Endothelial cell of umbilical vein (primary cell): ENCODE measurements around the gene SMIM30. TPM values are rescaled to one million over a fixed set of nuclear protein-coding genes. Genes with fewer than 3 reads are reported as not detected.

Experiments used
- BruUV-seq: library from RNA; stranded (reverse); fragments of 400-500 nt; replicated peaks from 2 replicates; lab custom pipeline; 2021; lab: Mats Ljungman, UMichigan
- CTCF ChIA-PET: fragments of 300-600, 350-600 bp; sonication (Branson Sonifier 250); formaldehyde crosslinking; loops from one replicate; lab custom pipeline; 2021; ENCODE audit warnings: antibody characterized with exemption, inconsistent platforms; lab: Charles Lee
- POLR2A ChIA-PET: fragments of 300-600, 350-600 bp; sonication (Branson Sonifier 250); formaldehyde crosslinking; loops from one replicate; lab custom pipeline; 2021; ENCODE audit warnings: antibody characterized with exemption, inconsistent platforms; lab: Charles Lee
- DNase-seq: peaks from one replicate; pipeline ENCODE4 v3.0.0-alpha.2; 2011; ENCODE audit warnings: low read depth, low spot score
- FAIRE-seq: peaks from 2 replicates; lab custom pipeline; 2011; peaks lifted over from hg19 to GRCh38; lab: Jason Lieb, UNC
- H2AFZ ChIP-seq: 2 replicates; pipeline ENCODE4 v1.6.0; 2012; ENCODE audit warnings: low read depth, low read length, control low read depth, inconsistent platforms
- H3K27ac ChIP-seq: 2 replicates; pipeline ENCODE4 v1.5.1; 2011; ENCODE audit warnings: low read depth, mild to moderate bottlenecking, control low read depth, low read length, moderate library complexity; ENCODE audit not compliant: insufficient read depth
- H3K27me3 ChIP-seq, 2 experiments: 2 replicates each; pipeline versions ENCODE4 v1.6.0 to v1.6.1; 2011; ENCODE audit warnings: low read length in 2 of 2, mixed read lengths in 1 of 2; ENCODE audit not compliant: control insufficient read depth in 2 of 2, insufficient read depth in 2 of 2
- H3K36me3 ChIP-seq, 2 experiments: 2 replicates in 1 of 2; 3 replicates in 1 of 2; pipeline ENCODE4 v1.5.1; 2011; ENCODE audit warnings: low read length in 2 of 2, mild to moderate bottlenecking in 1 of 2, moderate library complexity in 1 of 2; ENCODE audit not compliant: control insufficient read depth in 2 of 2, insufficient read depth in 2 of 2; ENCODE audit errors: extremely low read depth in 1 of 2
- H3K4me1 ChIP-seq: 3 replicates; pipeline ENCODE4 v1.5.1; 2011; ENCODE audit warnings: mild to moderate bottlenecking, low read length; ENCODE audit not compliant: control insufficient read depth, insufficient read depth; ENCODE audit errors: extremely low read depth
- H3K4me2 ChIP-seq: 2 replicates; pipeline ENCODE4 v1.6.1; 2011; ENCODE audit warnings: low read length, control low read depth, mixed read lengths; ENCODE audit not compliant: insufficient read depth
- H3K4me3 ChIP-seq, 3 experiments: fragments of 200-600 bp in 1 of 3; sonication (generic), shearing (Covaris generic) in 1 of 3; replicated peaks in 1 of 3; 2 replicates each; pipeline ENCODE4 v1.5.1; 2011 to 2016; ENCODE audit warnings: control low read depth in 3 of 3, low read length in 3 of 3, mild to moderate bottlenecking in 2 of 3, inconsistent platforms in 1 of 3, low read depth in 1 of 3, moderate library complexity in 1 of 3; ENCODE audit not compliant: insufficient read depth in 1 of 3
- H3K79me2 ChIP-seq: 2 replicates; pipeline ENCODE4 v1.6.0; 2012; ENCODE audit warnings: low read length, inconsistent platforms; ENCODE audit not compliant: control insufficient read depth, insufficient read depth
- H3K9ac ChIP-seq: replicated peaks from 2 replicates; pipeline ENCODE3; 2011; ENCODE audit warnings: low read length, control low read depth; ENCODE audit not compliant: insufficient read depth; ENCODE audit errors: extremely low read depth
- H3K9me1 ChIP-seq: replicated peaks from 3 replicates; pipeline ENCODE4 v1.6.0; 2011; ENCODE audit warnings: mild to moderate bottlenecking, low read length; ENCODE audit not compliant: control insufficient read depth, insufficient read depth; ENCODE audit errors: extremely low read depth
- H3K9me3 ChIP-seq: replicated peaks from 2 replicates; pipeline ENCODE4 v1.5.1; 2012; ENCODE audit warnings: low read length, inconsistent platforms; ENCODE audit not compliant: control insufficient read depth, insufficient read depth
- H4K20me1 ChIP-seq: replicated peaks from 2 replicates; pipeline ENCODE3; 2011; ENCODE audit warnings: mild to moderate bottlenecking, low read length; ENCODE audit not compliant: control insufficient read depth, insufficient read depth; ENCODE audit errors: extremely low read depth
- EZH2 ChIP-seq: IDR thresholded peaks from 2 replicates; pipeline ENCODE4 v1.6.1; 2012; ENCODE audit warnings: borderline replicate concordance, low read depth, mild to moderate bottlenecking, moderate library complexity, low read length, inconsistent platforms; ENCODE audit not compliant: severe bottlenecking
- FOS ChIP-seq: IDR thresholded peaks from 2 replicates; pipeline ENCODE4 v1.6.1; 2011; ENCODE audit warnings: mild to moderate bottlenecking, low read length, moderate library complexity, borderline replicate concordance; ENCODE audit not compliant: insufficient read depth
- GATA2 ChIP-seq: IDR thresholded peaks from 2 replicates; pipeline ENCODE4 v1.7.0; 2011; ENCODE audit warnings: low read depth, mild to moderate bottlenecking, moderate library complexity, mixed read lengths, low read length; ENCODE audit not compliant: insufficient read length, insufficient read depth
- JUN ChIP-seq: IDR thresholded peaks from 2 replicates; pipeline ENCODE4 v1.6.1; 2011; ENCODE audit warnings: borderline replicate concordance, low read depth; ENCODE audit not compliant: insufficient read length, insufficient read depth
- MYC ChIP-seq: IDR thresholded peaks from one replicate; pipeline ENCODE4 v1.6.1; 2011; ENCODE audit warnings: mild to moderate bottlenecking, low read depth, low read length
- POLR2A ChIP-seq: IDR thresholded peaks from 2 replicates; pipeline ENCODE4 v1.6.1; 2012; ENCODE audit warnings: low read depth, mild to moderate bottlenecking, control low read depth, low read length
- POLR2AphosphoS5 ChIP-seq: IDR thresholded peaks from 2 replicates; pipeline ENCODE4 v1.6.1; 2012; ENCODE audit warnings: low read depth, mild to moderate bottlenecking, control low read depth, low read length, moderate library complexity; ENCODE audit not compliant: insufficient read depth
- dilution Hi-C: fragments of 300-500 bp; cut with MboI; formaldehyde crosslinking; loops from one replicate; pipeline ENCODE4 v1.15.0; 2019; ENCODE audit warnings: low sequenced_read_pairs; ENCODE audit not compliant: extremely low pct_ligation_motif_present
- intact Hi-C: fragments of 100-400 bp; cut with micrococcal nuclease; formaldehyde crosslinking; loops from one replicate; pipeline ENCODE4 v1.10.0; 2022
- polyA plus RNA-seq, 4 experiments: library from polyadenylated mRNA; depleted of rRNA in 3 of 4; stranded (reverse) in 3 of 4; unstranded in 1 of 4; fragments of >200 nt; gene quantifications; 2 replicates each; pipeline versions ENCODE4 v1.2.1 to v1.2.3, GENCODE V29; 2011 to 2012; ENCODE audit warnings: missing spikeins in 1 of 4
- total RNA-seq: library from RNA; stranded (reverse); gene quantifications from 2 replicates; pipeline ENCODE4 v1.2.3, GENCODE V29; 2021
- TF ChIP-seq, protein P1 (sequence below), 2 donors: IDR thresholded peaks; 1 replicate in 1 of 2; 2 replicates in 1 of 2; pipeline ENCODE4 v1.5.1; 2011; ENCODE audit warnings: low read length in 2 of 2, mild to moderate bottlenecking in 2 of 2, moderate library complexity in 2 of 2, control low read depth in 1 of 2, inconsistent platforms in 1 of 2, low read depth in 1 of 2; ENCODE audit not compliant: insufficient read depth in 1 of 2; ENCODE audit errors: extremely low read depth in 1 of 2
- TF ChIP-seq, protein P2 (sequence below): IDR thresholded peaks from 2 replicates; pipeline ENCODE4 v1.6.1; 2011; ENCODE audit not compliant: insufficient read depth, insufficient read length

Gene SMIM30
- total and polyA plus RNA-seq, 2 donors (not counting 3 experiments of a cell fraction or from before 2014, with no cell fraction given) = 26.3 to 39.1 TPM

DNA sequence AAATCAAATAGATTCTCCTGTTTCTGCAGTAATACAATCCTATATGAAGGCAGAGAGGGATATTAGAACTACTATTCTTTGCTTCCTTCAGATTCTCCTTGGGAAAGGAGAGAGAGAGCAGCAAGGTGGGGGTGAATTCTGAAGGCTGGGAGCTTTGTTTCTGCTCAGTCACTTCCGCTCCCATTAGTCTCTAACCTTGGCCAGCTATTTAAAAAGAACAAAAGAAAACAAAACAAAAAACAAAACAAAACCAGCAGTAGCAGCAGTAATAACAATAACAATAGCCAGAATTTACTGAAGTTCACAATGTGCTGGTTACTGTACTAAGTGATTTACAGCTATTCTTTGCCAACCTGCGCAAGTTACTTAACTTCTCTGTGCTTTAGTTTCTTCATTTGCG lies 41.7 kb downstream of the SMIM30 start:
- H3K4me1 ChIP-seq = no peaks in the 10 kb centered on the region
- no peak for DNase-seq
- H3K4me2 ChIP-seq = no peak overlapping the region
- POLR2A ChIA-PET = no interaction called here
- H3K4me3 ChIP-seq = no peak overlapping the region
- H3K27me3 ChIP-seq = no peaks in the 10 kb centered on the region
- H4K20me1 ChIP-seq = no peaks in the 10 kb centered on the region
- no TSS peak for BruUV-seq
- no peak overlapping the region for H2AFZ ChIP-seq
- CTCF ChIA-PET = interaction anchor here (0.9 to 1.5 kb wide), 2 partner anchors 12 to 18 kb away, joined by 3 to 4 read pairs; no protein-coding TSS in a partner anchor
- no peaks in the 10 kb centered on the region for H3K9me3 ChIP-seq
- FAIRE-seq = peak; percentile 75
- no peak overlapping the region for H3K27ac ChIP-seq
- no peak for TF ChIP-seq EZH2
- TF ChIP-seq, protein P1, sequence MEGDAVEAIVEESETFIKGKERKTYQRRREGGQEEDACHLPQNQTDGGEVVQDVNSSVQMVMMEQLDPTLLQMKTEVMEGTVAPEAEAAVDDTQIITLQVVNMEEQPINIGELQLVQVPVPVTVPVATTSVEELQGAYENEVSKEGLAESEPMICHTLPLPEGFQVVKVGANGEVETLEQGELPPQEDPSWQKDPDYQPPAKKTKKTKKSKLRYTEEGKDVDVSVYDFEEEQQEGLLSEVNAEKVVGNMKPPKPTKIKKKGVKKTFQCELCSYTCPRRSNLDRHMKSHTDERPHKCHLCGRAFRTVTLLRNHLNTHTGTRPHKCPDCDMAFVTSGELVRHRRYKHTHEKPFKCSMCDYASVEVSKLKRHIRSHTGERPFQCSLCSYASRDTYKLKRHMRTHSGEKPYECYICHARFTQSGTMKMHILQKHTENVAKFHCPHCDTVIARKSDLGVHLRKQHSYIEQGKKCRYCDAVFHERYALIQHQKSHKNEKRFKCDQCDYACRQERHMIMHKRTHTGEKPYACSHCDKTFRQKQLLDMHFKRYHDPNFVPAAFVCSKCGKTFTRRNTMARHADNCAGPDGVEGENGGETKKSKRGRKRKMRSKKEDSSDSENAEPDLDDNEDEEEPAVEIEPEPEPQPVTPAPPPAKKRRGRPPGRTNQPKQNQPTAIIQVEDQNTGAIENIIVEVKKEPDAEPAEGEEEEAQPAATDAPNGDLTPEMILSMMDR (IDR thresholded peaks at IDR 0.05; ENCODE audit: extremely low read depth in 1 of 2, insufficient read depth in 1 of 2, low read depth in 1 of 2, low read length in 2 of 2) = no peak
- no peak for TF ChIP-seq MYC
- TF ChIP-seq GATA2 = no peak
- TF ChIP-seq FOS = no peak
- no peaks in the 10 kb centered on the region for H3K36me3 ChIP-seq
- H3K9me1 ChIP-seq = no peaks in the 10 kb centered on the region
- intact Hi-C loops (no loop called here), dilution Hi-C loops (no loop called here)
- H3K9ac ChIP-seq = no peak overlapping the region
- no peaks in the 10 kb centered on the region for H3K79me2 ChIP-seq

DNA sequence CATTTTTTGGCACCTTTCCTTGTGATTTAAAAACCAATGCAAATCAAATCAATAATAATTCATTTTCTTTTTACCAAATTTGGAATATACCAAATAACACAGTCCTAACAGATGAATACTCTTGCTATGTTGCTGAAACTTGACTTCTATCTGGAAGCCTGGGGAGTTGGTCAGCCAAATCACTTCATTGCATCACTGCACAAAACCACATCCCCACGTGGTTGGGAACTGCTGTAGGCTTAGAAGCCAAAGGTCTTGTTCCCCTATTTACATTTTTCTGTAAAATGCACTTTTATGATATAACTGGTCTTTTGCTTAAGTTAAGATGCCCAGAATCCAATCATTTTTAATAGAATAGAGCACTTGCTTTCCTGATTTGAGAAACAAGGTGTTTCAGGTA lies 46.9 kb downstream of the SMIM30 start:
- TF ChIP-seq MYC (no peak), POLR2AphosphoS5 (no peak), POLR2A (no peak), JUN (no peak)
- TF ChIP-seq, protein P2, sequence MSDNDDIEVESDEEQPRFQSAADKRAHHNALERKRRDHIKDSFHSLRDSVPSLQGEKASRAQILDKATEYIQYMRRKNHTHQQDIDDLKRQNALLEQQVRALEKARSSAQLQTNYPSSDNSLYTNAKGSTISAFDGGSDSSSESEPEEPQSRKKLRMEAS = no peak
- TF ChIP-seq, protein P1 (IDR thresholded peaks at IDR 0.05; ENCODE audit: extremely low read depth in 1 of 2, insufficient read depth in 1 of 2, low read depth in 1 of 2, low read length in 2 of 2) = no peak
- Histone ChIP-seq H3K27ac (no peak overlapping the region), H3K9me1 (no peaks in the 10 kb centered on the region), H3K79me2 (no peaks in the 10 kb centered on the region), H3K27me3 (no peaks in the 10 kb centered on the region), H4K20me1 (no peaks in the 10 kb centered on the region), H3K9me3 (no peaks in the 10 kb centered on the region), H3K4me3 (no peak overlapping the region), H3K4me2 (no peak overlapping the region), H2AFZ (no peak overlapping the region), H3K9ac (no peak overlapping the region), H3K36me3 (no peaks in the 10 kb centered on the region), H3K4me1 (no peaks in the 10 kb centered on the region)
- FAIRE-seq (no peak), DNase-seq (no peak)
- CTCF ChIA-PET = no interaction called here
- POLR2A ChIA-PET = no interaction called here
- no TSS peak for BruUV-seq
- intact Hi-C loops (no loop called here), dilution Hi-C loops (no loop called here)
